ENCODE data around the gene ALG14. TPM values are rescaled to one million over a fixed set of nuclear protein-coding genes. Genes with fewer than 3 reads are reported as not detected.

ALG14 gene
- total and polyA plus RNA-seq, 8 donors, result 1.1 to 6.2 (median 5.6) TPM

GRCh38 chr1:95067062-95067461 lies 5.7 kb downstream of the ALG14 start:
- Histone ChIP-seq H3K4me3 (no peak overlapping the region), H3K27me3 (no peaks in the 10 kb centered on the region), H3K27ac (peak overlapping the region in 2 of 4 donors; percentile 17 to 32), H3K9me3 (no peaks in the 10 kb centered on the region), H3K4me1 (peaks cover 30 to 45% (median 36%) of the 10 kb centered on the region in 3 donors), H3K36me3 (peaks cover 0 to 4% (median 0%) of the 10 kb centered on the region in 3 donors)
- 16 to 20% methylated on average over 2 of the region's 2 CpGs for WGBS, 2 donors
- DNase-seq (peak in 1 of 6 donors; percentile 44), ATAC-seq (peak; percentile 32 to 65 (median 45)), FAIRE-seq (no peak)
- intact Hi-C loops (cut with DNase I), result no loop called here
- no peak for TF ChIP-seq CTCF (IDR thresholded peaks at IDR 0.05)

- H3K36me3 ChIP-seq, result peaks cover 0 to 4% (median 0%) of the 10 kb centered on the region in 3 donors
- intact Hi-C loops (cut with DNase I), result no loop called here
- peak overlapping the region in 2 of 4 donors; percentile 20 for H3K27ac ChIP-seq
- WGBS, 2 donors, result 25 to 35% methylated on average over 3 of the region's 3 CpGs
- H3K9me3 ChIP-seq, result no peaks in the 10 kb centered on the region
- no peak for TF ChIP-seq CTCF (IDR thresholded peaks at IDR 0.05)
- DNase-seq, result peak; percentile 31 to 70 (median 60)
- peak; percentile 84 to 95 (median 90) for ATAC-seq
- no peak for FAIRE-seq
- H3K27me3 ChIP-seq, result no peaks in the 10 kb centered on the region
- no peak overlapping the region for H3K4me3 ChIP-seq
- H3K4me1 ChIP-seq, result peaks cover under 1 to 3% (median under 1%) of the 10 kb centered on the region in 3 donors
Observed at GRCh38 chr1:95061445-95062006, 11.2 kb downstream of the ALG14 start.

- FAIRE-seq (no peak), DNase-seq (no peak), ATAC-seq (no peak)
- H3K4me1 ChIP-seq, result no peaks in the 10 kb centered on the region
- H3K36me3 ChIP-seq, result peaks cover 0 to 4% (median 0%) of the 10 kb centered on the region in 3 donors
- no peak for TF ChIP-seq CTCF (IDR thresholded peaks at IDR 0.05)
- H3K27me3 ChIP-seq, result no peaks in the 10 kb centered on the region
- WGBS, 2 donors, result 86 to 91% methylated on average over 9 of the region's 9 CpGs
- intact Hi-C loops (cut with DNase I), result no loop called here
- no peaks in the 10 kb centered on the region for H3K9me3 ChIP-seq
- H3K27ac ChIP-seq, result no peak overlapping the region
- no peak overlapping the region for H3K4me3 ChIP-seq
Observed at GRCh38 chr1:95058974-95059373, 13.8 kb downstream of the ALG14 start.

- Histone ChIP-seq H3K36me3 (no peaks in the 10 kb centered on the region), H3K9me3 (no peaks in the 10 kb centered on the region), H3K4me3 (no peak overlapping the region), H3K4me1 (no peaks in the 10 kb centered on the region), H3K27me3 (no peaks in the 10 kb centered on the region), H3K27ac (no peak overlapping the region)
- TF ChIP-seq CTCF (IDR thresholded peaks at IDR 0.05), result no peak
- DNase-seq (no peak), FAIRE-seq (no peak), ATAC-seq (no peak)
- intact Hi-C loops (cut with DNase I), result no loop called here
- 75 to 82% methylated on average over 6 of the region's 6 CpGs for WGBS, 2 donors
Observed at GRCh38 chr1:95057351-95057750, 15.4 kb downstream of the ALG14 start.

- no peak overlapping the region for H3K27ac ChIP-seq
- no peaks in the 10 kb centered on the region for H3K4me1 ChIP-seq
- no peaks in the 10 kb centered on the region for H3K36me3 ChIP-seq
- no peaks in the 10 kb centered on the region for H3K27me3 ChIP-seq
- DNase-seq, result no peak
- TF ChIP-seq CTCF (IDR thresholded peaks at IDR 0.05), result no peak
- H3K4me3 ChIP-seq, result no peak overlapping the region
- intact Hi-C loops (cut with DNase I), result loop anchor here in 1 of 3 donors (10.0 kb wide), 1 partner anchor 525 kb away; no protein-coding TSS in a partner anchor
- no peaks in the 10 kb centered on the region for H3K9me3 ChIP-seq
- 31 to 35% methylated on average over 5 of the region's 5 CpGs for WGBS, 2 donors
- no peak for FAIRE-seq
- ATAC-seq, result no peak
Observed at GRCh38 chr1:95049935-95050334, 22.8 kb downstream of the ALG14 start.
